ENCODE measurements around the gene DNAAF1. TPM values are rescaled to one million over a fixed set of nuclear protein-coding genes. Genes with fewer than 3 reads are reported as not detected.
"Not testable (repeated sequence)": the region's sequence is repeated elsewhere in the genome, so short reads cannot be mapped to it uniquely, and the experiment has no call there.

Gene DNAAF1
- total RNA-seq, 1 donor from 2014 or later = 0.11 TPM

- Histone ChIP-seq H3F3A (ENCODE audit: low read depth) (peaks cover 4% of the 10 kb centered on the region), H3K79me2 (ENCODE audit: low read depth) (no peaks in the 10 kb centered on the region), H2AFZ (replicated peaks) (no peak overlapping the region), H3K9me3 (ENCODE audit: low read depth) (no peaks in the 10 kb centered on the region), H3K4me3 (no peak overlapping the region), H3K9ac (no peak overlapping the region), H3K27ac (no peak overlapping the region), H3K27me3 (no peaks in the 10 kb centered on the region), H3K36me3 (no peaks in the 10 kb centered on the region), H3K4me1 (peaks cover 10% of the 10 kb centered on the region), H4K20me1 (ENCODE audit: low read depth) (no peaks in the 10 kb centered on the region), H3K4me2 (no peak overlapping the region)
- H3K36me3 Mint-ChIP-seq = no peaks in the 10 kb centered on the region
- DNase-seq (ENCODE audit: low spot score) = no peak
- peaks cover 20% of the 10 kb centered on the region for H3K4me1 Mint-ChIP-seq
- TF ChIP-seq EZH2 (IDR thresholded peaks at IDR 0.05) (no peak), CTCF (IDR thresholded peaks at IDR 0.05) (no peak), EZH2phosphoT487 (IDR thresholded peaks at IDR 0.05) (no peak)
- no peak overlapping the region for H3K27ac Mint-ChIP-seq
- no peaks in the 10 kb centered on the region for H3K9me3 Mint-ChIP-seq
- H3K27me3 Mint-ChIP-seq (ENCODE audit: insufficient read depth, low read depth) = peaks cover 10% of the 10 kb centered on the region
- H3K4me3 Mint-ChIP-seq = no peak overlapping the region
Measured at GRCh38 chr16:84214451-84215066, 69.5 kb downstream of the DNAAF1 start.

DNA sequence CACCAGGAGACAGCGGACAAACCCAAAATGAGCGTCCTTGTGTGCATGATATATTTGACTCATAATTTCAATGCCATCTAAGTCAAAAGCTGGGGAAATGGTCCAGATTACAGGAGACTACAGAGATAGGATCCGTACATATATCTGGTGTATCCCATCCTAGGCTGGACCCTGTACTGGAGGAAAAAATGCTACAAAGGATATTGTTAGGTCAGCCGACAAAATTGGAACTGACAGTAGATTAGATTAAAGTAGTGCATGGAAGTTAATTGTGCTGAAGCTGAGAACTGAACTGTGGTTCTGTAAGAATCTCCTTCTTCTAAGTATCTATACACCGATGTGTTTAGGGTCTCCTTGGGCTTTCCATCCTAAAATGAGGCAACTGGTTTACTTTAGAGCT is 70.4 kb downstream of the DNAAF1 start:
- Mint-ChIP-seq H3K9me3 (no peaks in the 10 kb centered on the region), H3K27me3 (ENCODE audit: insufficient read depth, low read depth) (peaks cover 14% of the 10 kb centered on the region), H3K4me1 (peaks cover 20% of the 10 kb centered on the region), H3K27ac (peak overlapping the region; percentile 80), H3K36me3 (no peaks in the 10 kb centered on the region), H3K4me3 (no peak overlapping the region)
- H3K9me3 ChIP-seq (ENCODE audit: low read depth) = no peaks in the 10 kb centered on the region
- DNase-seq (ENCODE audit: low spot score) = no peak
- no peaks in the 10 kb centered on the region for H4K20me1 ChIP-seq (ENCODE audit: low read depth)
- no peaks in the 10 kb centered on the region for H3K27me3 ChIP-seq
- no peak overlapping the region for H3K4me3 ChIP-seq
- H3K4me2 ChIP-seq = no peak overlapping the region
- H3K9ac ChIP-seq = no peak overlapping the region
- H3K4me1 ChIP-seq = peaks cover 10% of the 10 kb centered on the region
- TF ChIP-seq EZH2 (IDR thresholded peaks at IDR 0.05) (no peak), CTCF (IDR thresholded peaks at IDR 0.05) (no peak), EZH2phosphoT487 (IDR thresholded peaks at IDR 0.05) (no peak)
- no peaks in the 10 kb centered on the region for H3K79me2 ChIP-seq (ENCODE audit: low read depth)
- peaks cover 4% of the 10 kb centered on the region for H3F3A ChIP-seq (ENCODE audit: low read depth)
- no peaks in the 10 kb centered on the region for H3K36me3 ChIP-seq
- no peak overlapping the region for H3K27ac ChIP-seq
- no peak overlapping the region for H2AFZ ChIP-seq (replicated peaks)

GRCh38 chr16:84216144-84216543 is 71.0 kb downstream of the DNAAF1 start:
- not testable (repeated sequence) for H3K36me3 Mint-ChIP-seq; DNase-seq (ENCODE audit: low spot score); H3K9me3 Mint-ChIP-seq; H3K9ac ChIP-seq; H3K36me3 ChIP-seq; H3K4me3 Mint-ChIP-seq; H3K27me3 ChIP-seq; H3K4me1 ChIP-seq; H3K27ac ChIP-seq; H3K9me3 ChIP-seq (ENCODE audit: low read depth); H3F3A ChIP-seq (ENCODE audit: low read depth); H3K4me2 ChIP-seq; H4K20me1 ChIP-seq (ENCODE audit: low read depth); H3K79me2 ChIP-seq (ENCODE audit: low read depth); H3K4me3 ChIP-seq; H3K27ac Mint-ChIP-seq; H2AFZ ChIP-seq (replicated peaks)
- Mint-ChIP-seq H3K4me1 (peaks cover 24% of the 10 kb centered on the region), H3K27me3 (ENCODE audit: insufficient read depth, low read depth) (peaks cover 11% of the 10 kb centered on the region)

GRCh38 chr16:84218176-84218823 is 73.2 kb downstream of the DNAAF1 start:
- Histone ChIP-seq H3K9ac (no peak overlapping the region), H3K4me2 (peak overlapping the region; percentile 42), H3K4me1 (peaks cover 10% of the 10 kb centered on the region), H3K79me2 (ENCODE audit: low read depth) (no peaks in the 10 kb centered on the region), H3K27ac (no peak overlapping the region), H3K9me3 (ENCODE audit: low read depth) (no peaks in the 10 kb centered on the region), H4K20me1 (ENCODE audit: low read depth) (no peaks in the 10 kb centered on the region), H3F3A (ENCODE audit: low read depth) (peaks cover 4% of the 10 kb centered on the region), H3K36me3 (no peaks in the 10 kb centered on the region), H3K4me3 (no peak overlapping the region), H2AFZ (replicated peaks) (no peak overlapping the region), H3K27me3 (no peaks in the 10 kb centered on the region)
- DNase-seq (ENCODE audit: low spot score) = no peak
- Mint-ChIP-seq H3K27me3 (ENCODE audit: insufficient read depth, low read depth) (peaks cover 9% of the 10 kb centered on the region), H3K4me1 (peaks cover 24% of the 10 kb centered on the region), H3K4me3 (no peak overlapping the region), H3K36me3 (no peaks in the 10 kb centered on the region), H3K9me3 (no peaks in the 10 kb centered on the region), H3K27ac (no peak overlapping the region)
- TF ChIP-seq EZH2phosphoT487 (IDR thresholded peaks at IDR 0.05) = no peak
- no peak for TF ChIP-seq EZH2 (IDR thresholded peaks at IDR 0.05)
- TF ChIP-seq CTCF (IDR thresholded peaks at IDR 0.05) = no peak
